Prostate gland (tissue), 2 donors: Measurements from ENCODE around the gene ARL4C. TPM values are rescaled to one million over a fixed set of nuclear protein-coding genes. Genes with fewer than 3 reads are reported as not detected.

Experiments used
- DNase-seq: peaks from one replicate; pipeline ENCODE4 v3.0.0-alpha.2; 2019; ENCODE audit warnings: low spot score
- H3K27ac ChIP-seq, 2 donors: fragments of 200-600 bp; sonication (generic); 2 replicates each; pipeline ENCODE4 v1.5.1; 2017 to 2019
- H3K27me3 ChIP-seq: fragments of 200-600 bp; sonication (generic); replicated peaks from 2 replicates; pipeline ENCODE4 v1.5.1; 2019; ENCODE audit not compliant: insufficient read depth
- H3K36me3 ChIP-seq, 2 donors: fragments of 200-600 bp; sonication (generic); 1 replicate in 1 of 2; 2 replicates in 1 of 2; pipeline versions ENCODE4 v1.5.1 to v1.8.1; 2017 to 2019
- H3K4me1 ChIP-seq: fragments of 200-600 bp; sonication (generic); replicated peaks from 2 replicates; pipeline ENCODE4 v1.5.1; 2019
- H3K4me3 ChIP-seq, 2 donors: fragments of 200-600 bp; sonication (generic); 2 replicates each; pipeline ENCODE4 v1.5.1; 2017 to 2019
- H3K9me3 ChIP-seq: fragments of 200-600 bp; sonication (generic); 2 replicates; pipeline ENCODE4 v1.5.1; 2017
- POLR2A ChIP-seq: fragments of 450-650 bp; IDR thresholded peaks from one replicate; pipeline ENCODE4 v1.6.1; 2016; ENCODE audit warnings: antibody characterized with exemption, mild to moderate bottlenecking
- POLR2AphosphoS5 ChIP-seq: sonication (generic); formaldehyde crosslinking; IDR thresholded peaks from one replicate; pipeline ENCODE4 v1.6.1; 2017; ENCODE audit warnings: antibody characterized with exemption
- WGBS: methylation state at CpG from one replicate; pipeline ENCODE4 v1.1.5; 2018; 5-methylcytosine and 5-hydroxymethylcytosine counted together
- intact Hi-C: fragments of 100-400 bp; cut with DNase I; formaldehyde crosslinking; loops from one replicate; pipeline ENCODE4 v1.14.2; 2022
- total RNA-seq, 2 donors: library from RNA; depleted of rRNA; stranded (reverse); fragments of >200 nt; gene quantifications; one replicate each; pipeline ENCODE4 v1.1.0, GENCODE V29; 2016
- TF ChIP-seq, protein P1 (sequence below), 4 experiments: fragments of 200-600 bp in 2 of 4; fragments of 450-650 bp in 2 of 4; sonication (generic) in 2 of 4; IDR thresholded peaks; 1 replicate in 3 of 4; 2 replicates in 1 of 4; pipeline ENCODE4 v1.5.1; 2016 to 2019; ENCODE audit warnings: antibody characterized with exemption in 4 of 4, mild to moderate bottlenecking in 2 of 4, moderate library complexity in 2 of 4

ARL4C gene, protein sequence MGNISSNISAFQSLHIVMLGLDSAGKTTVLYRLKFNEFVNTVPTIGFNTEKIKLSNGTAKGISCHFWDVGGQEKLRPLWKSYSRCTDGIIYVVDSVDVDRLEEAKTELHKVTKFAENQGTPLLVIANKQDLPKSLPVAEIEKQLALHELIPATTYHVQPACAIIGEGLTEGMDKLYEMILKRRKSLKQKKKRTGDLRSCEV
- 10 to 100 TPM in 1 of 2 donors, 1 to 10 TPM in 1; 8.5 to 20.5 TPM for total RNA-seq

DNA sequence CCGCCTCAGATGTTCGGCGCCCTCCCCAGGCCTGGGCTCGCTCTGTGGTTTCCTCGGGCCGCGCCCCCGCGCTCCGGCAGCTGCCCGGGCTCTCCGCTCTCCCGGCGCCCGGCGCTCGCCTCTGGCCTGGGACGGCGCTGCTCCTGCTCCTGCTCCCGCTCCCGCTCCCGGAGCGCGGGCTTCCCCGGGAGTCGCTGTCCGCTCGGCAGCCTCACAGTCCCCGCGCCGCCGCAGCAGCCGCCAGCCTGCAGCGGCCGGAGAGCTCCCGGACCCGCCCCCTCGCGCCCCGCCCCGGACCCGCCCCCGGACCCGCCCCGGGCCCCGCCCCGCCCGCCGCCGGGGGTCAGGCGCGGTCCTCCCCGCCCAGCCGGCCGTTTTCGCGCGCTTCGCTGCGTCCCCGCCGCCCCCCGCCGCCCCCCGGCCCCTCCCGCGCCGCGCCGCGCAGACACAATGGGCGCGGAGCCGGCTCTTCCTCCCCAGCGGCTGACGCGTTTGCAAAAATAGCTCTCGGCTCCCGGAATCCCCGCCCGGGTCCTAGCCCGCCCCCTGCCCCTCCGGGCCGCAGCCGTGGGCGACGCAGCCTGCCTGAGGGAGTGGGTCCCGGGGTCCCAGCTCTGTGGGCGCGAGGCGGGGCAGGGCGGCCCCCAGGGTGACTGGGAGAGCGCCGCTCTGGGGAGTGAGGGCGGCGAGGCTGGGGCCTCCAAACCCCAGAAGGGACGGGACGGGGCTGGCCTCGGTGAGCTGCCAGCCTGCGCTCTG, at the start of gene ARL4C:
Gene ARL4C, minus strand, starts transcription at position 247 of the 759 bp plus-strand sequence. CDS start 495 bp downstream, outside the sequence.
- Histone ChIP-seq H3K4me3 (peak within 1 kb of the TSS; percentile 62 to 75), H3K9me3 (no peaks in the 10 kb centered on the region), H3K27ac (peak within 1 kb of the TSS; percentile 89), H3K4me1 (no peaks in the 10 kb centered on the region), H3K36me3 (no peaks in the 10 kb centered on the region), H3K27me3 (no peaks in the 10 kb centered on the region)
- peak; percentile 69 for DNase-seq
- intact Hi-C loops: loop anchor here (2.0 to 5.0 kb wide), 2 partner anchors 128 to 640 kb away; no protein-coding TSS in a partner anchor
- WGBS: under 1% methylated on average over 47 of the region's 100 CpGs
- TF ChIP-seq POLR2A (peak; percentile 85), POLR2AphosphoS5 (peak; percentile 11)
- TF ChIP-seq, protein P1, sequence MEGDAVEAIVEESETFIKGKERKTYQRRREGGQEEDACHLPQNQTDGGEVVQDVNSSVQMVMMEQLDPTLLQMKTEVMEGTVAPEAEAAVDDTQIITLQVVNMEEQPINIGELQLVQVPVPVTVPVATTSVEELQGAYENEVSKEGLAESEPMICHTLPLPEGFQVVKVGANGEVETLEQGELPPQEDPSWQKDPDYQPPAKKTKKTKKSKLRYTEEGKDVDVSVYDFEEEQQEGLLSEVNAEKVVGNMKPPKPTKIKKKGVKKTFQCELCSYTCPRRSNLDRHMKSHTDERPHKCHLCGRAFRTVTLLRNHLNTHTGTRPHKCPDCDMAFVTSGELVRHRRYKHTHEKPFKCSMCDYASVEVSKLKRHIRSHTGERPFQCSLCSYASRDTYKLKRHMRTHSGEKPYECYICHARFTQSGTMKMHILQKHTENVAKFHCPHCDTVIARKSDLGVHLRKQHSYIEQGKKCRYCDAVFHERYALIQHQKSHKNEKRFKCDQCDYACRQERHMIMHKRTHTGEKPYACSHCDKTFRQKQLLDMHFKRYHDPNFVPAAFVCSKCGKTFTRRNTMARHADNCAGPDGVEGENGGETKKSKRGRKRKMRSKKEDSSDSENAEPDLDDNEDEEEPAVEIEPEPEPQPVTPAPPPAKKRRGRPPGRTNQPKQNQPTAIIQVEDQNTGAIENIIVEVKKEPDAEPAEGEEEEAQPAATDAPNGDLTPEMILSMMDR (IDR thresholded peaks at IDR 0.05): no peak

DNA sequence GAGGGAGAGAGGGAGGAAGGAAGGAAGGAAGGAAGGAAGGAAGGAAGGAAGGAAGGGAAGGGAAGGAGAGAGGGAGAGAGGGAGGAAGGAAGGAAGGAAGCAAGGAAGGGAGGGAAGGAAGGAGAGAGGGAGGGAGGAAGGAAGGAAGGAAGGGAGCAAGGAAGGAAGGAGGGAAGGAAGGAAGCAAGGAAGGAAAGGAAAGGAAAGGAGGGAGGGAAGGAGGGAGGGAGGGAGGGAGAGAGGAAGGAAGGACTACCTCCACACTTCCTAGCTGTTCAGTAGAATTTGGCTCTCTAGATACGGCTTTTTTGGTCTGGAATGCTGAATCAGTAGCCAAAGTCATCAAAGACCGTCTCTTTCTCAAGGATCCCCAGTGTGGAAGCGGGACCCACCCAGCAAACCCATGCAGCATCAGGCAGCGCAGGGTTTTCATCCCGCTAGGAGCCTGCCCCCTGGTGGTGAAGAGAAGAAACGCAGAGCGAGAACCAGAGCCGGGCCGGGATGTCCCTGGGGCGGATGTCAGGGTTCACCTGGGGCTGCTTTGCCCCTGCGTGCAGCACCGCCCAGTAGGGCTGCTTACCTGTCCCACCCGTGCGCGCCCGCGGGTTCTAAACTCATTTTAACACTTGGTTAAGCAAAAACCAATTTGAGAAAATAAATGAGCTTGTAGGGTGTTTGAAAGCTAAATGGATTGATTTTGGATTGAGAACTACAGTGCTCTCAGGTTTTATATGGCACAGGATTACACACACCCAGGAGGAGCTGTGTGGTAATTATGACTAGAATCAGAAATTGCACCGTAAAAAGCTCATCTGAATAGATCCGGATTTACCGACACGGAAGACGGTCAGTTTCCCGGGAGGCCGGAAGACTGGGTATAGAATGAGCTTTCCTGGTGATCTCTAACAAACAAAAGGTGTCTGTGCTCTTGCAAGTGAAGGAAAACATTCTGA, 48.1 kb upstream of the ARL4C start:
- H3K27ac ChIP-seq: no peak overlapping the region
- H3K4me3 ChIP-seq: no peak overlapping the region
- intact Hi-C loops: loop anchor here (10.0 kb wide), 1 partner anchor 570 kb away; no protein-coding TSS in a partner anchor
- H3K9me3 ChIP-seq: no peaks in the 10 kb centered on the region
- 32% methylated on average over 24 of the region's 24 CpGs for WGBS
- TF ChIP-seq, protein P1 (IDR thresholded peaks at IDR 0.05): peak; percentile 81 to 87 (median 83)
- TF ChIP-seq POLR2A: no peak
- peak; percentile 33 for DNase-seq
- no peaks in the 10 kb centered on the region for H3K27me3 ChIP-seq
- H3K36me3 ChIP-seq: no peaks in the 10 kb centered on the region
- H3K4me1 ChIP-seq: no peaks in the 10 kb centered on the region

DNA sequence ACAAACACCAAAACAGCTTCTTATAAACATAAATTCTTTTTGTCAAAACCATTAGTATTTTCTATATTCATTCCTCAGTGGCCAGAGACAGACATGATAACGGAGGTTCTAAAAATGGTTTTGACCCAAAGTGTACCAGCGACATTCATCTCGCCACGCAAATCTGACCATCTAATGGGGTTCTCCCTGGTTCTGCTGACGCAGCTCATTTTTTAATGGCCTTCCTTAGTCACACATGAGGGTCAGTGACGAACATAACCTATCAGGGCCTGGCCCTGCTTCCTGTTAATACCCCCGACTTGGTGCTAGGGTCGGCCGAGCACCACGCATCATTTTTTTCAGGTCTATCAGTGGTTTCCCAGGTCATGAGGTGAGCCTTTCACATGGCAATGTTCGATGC, 45.9 kb upstream of the ARL4C start:
- 90% methylated on average over 11 of the region's 11 CpGs for WGBS
- H3K9me3 ChIP-seq: no peaks in the 10 kb centered on the region
- intact Hi-C loops: loop anchor here (10.0 kb wide), 1 partner anchor 568 kb away; no protein-coding TSS in a partner anchor
- H3K27ac ChIP-seq: no peak overlapping the region
- H3K4me1 ChIP-seq: no peaks in the 10 kb centered on the region
- no peak overlapping the region for H3K4me3 ChIP-seq
- TF ChIP-seq, protein P1 (IDR thresholded peaks at IDR 0.05): no peak
- TF ChIP-seq POLR2A (no peak), POLR2AphosphoS5 (no peak)
- no peak for DNase-seq
- no peaks in the 10 kb centered on the region for H3K36me3 ChIP-seq
- no peaks in the 10 kb centered on the region for H3K27me3 ChIP-seq

DNA sequence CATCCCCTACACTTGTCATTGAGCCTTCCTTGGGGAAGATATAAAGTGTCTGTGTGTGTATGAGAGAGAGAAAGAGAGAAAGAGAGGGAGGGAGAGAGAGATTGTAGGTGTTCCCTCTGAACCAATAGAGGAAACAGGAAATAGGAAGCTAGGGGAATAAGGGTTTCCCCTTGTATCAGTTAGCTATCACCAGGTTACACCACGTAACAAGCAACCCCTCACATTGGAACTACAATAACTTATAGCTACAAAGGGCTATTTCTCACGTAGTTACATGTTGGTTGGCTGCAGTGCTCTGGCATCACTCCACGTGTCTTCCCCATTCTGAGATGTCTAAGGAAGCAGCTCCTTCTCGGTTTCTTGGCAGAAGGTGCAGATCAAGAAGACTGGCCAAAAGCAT, 41.0 kb upstream of the ARL4C start:
- no peak for DNase-seq
- Histone ChIP-seq H3K36me3 (no peaks in the 10 kb centered on the region), H3K9me3 (no peaks in the 10 kb centered on the region), H3K27ac (no peak overlapping the region), H3K4me1 (no peaks in the 10 kb centered on the region), H3K4me3 (no peak overlapping the region), H3K27me3 (no peaks in the 10 kb centered on the region)
- no peak for TF ChIP-seq POLR2AphosphoS5
- TF ChIP-seq, protein P1 (IDR thresholded peaks at IDR 0.05): no peak
- no peak for TF ChIP-seq POLR2A
- intact Hi-C loops: no loop called here
- WGBS: 65% methylated on average over 4 of the region's 4 CpGs
